Tibial nerve (tissue), 4 donors: ENCODE measurements around the gene KSR2. TPM values are rescaled to one million over a fixed set of nuclear protein-coding genes. Genes with fewer than 3 reads are reported as not detected.

ENCODE experiments used
- DNase-seq, 2 donors: peaks; one replicate each; pipeline ENCODE4 v3.0.0-alpha.2; 2019; ENCODE audit warnings: low spot score in 2 of 2
- H3K27ac ChIP-seq, 4 donors: fragments of 200-600 bp; sonication (generic) in 3 of 4; one replicate each; pipeline ENCODE4 v1.5.1; 2017 to 2019; ENCODE audit warnings: mild to moderate bottlenecking in 1 of 4
- H3K27me3 ChIP-seq, 2 donors: fragments of 200-600 bp; sonication (generic) in 1 of 2; one replicate each; pipeline versions ENCODE4 v1.5.1 to v1.6.0; 2017 to 2019
- H3K36me3 ChIP-seq, 3 donors: fragments of 200-600 bp; sonication (generic); one replicate each; pipeline ENCODE4 v1.5.1; 2018 to 2019
- H3K4me1 ChIP-seq, 4 donors: fragments of 200-600 bp; sonication (generic) in 3 of 4; one replicate each; pipeline ENCODE4 v1.5.1; 2017 to 2019
- H3K4me3 ChIP-seq, 4 donors: fragments of 200-600 bp; sonication (generic) in 3 of 4; one replicate each; pipeline ENCODE4 v1.5.1; 2017 to 2019; ENCODE audit warnings: mild to moderate bottlenecking in 1 of 4, moderate library complexity in 1 of 4
- H3K9me3 ChIP-seq, 4 donors: fragments of 200-600 bp; sonication (generic) in 3 of 4; one replicate each; pipeline ENCODE4 v1.5.1; 2017 to 2019
- EP300 ChIP-seq, 2 donors: sonication (generic); formaldehyde crosslinking; IDR thresholded peaks; one replicate each; pipeline ENCODE4 v1.6.1; 2017; ENCODE audit warnings: antibody characterized with exemption in 2 of 2, mild to moderate bottlenecking in 1 of 2
- POLR2A ChIP-seq, 2 donors: fragments of 450-650 bp; IDR thresholded peaks; one replicate each; pipeline ENCODE4 v1.6.1; 2017; ENCODE audit warnings: antibody characterized with exemption in 2 of 2, mild to moderate bottlenecking in 2 of 2, moderate library complexity in 2 of 2
- WGBS, 2 donors: methylation state at CpG; one replicate each; pipeline ENCODE4 v1.1.5; 2018; 5-methylcytosine and 5-hydroxymethylcytosine counted together
- total RNA-seq, 4 donors: library from RNA; depleted of rRNA; stranded (reverse); fragments of >200 nt; gene quantifications; one replicate each; pipeline ENCODE4 v1.1.0, GENCODE V29; 2016
- TF ChIP-seq, protein P1 (sequence below), 5 experiments: fragments of 200-600 bp in 3 of 5; fragments of 450-650 bp in 2 of 5; sonication (generic) in 3 of 5; IDR thresholded peaks; one replicate each; pipeline ENCODE4 v1.5.1; 2016 to 2019; ENCODE audit warnings: antibody characterized with exemption in 5 of 5, mild to moderate bottlenecking in 3 of 5, moderate library complexity in 2 of 5

The KSR2 gene
- total RNA-seq, 4 donors from 2014 or later, result under 0.01 TPM; not detected in 3

DNA sequence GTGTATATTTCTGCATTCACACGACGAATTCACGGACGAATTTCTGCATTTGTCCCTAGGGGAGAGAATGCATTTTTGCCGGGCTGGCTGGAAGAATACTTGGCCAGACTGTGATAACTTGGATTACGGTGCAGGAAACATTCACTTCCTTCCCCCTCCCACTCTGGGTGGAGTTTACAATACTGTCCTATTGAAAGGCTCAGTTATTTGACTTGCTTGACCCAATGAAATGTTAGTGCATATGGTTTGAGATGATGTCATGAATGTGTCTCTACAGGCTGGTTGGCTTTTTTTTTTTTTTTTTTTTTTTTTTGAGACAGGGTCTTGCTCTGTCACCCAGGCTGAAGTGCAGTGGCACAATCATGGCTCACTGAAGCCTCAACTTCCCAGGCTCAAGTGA is 516.7 kb downstream of the KSR2 start:
- DNase-seq, result no peak
- no peak overlapping the region for H3K27ac ChIP-seq
- H3K9me3 ChIP-seq, result peaks cover 0 to 22% (median 0%) of the 10 kb centered on the region in 4 donors
- WGBS, 2 donors, result 42 to 56% methylated on average over 6 of the region's 6 CpGs
- H3K4me1 ChIP-seq, result no peaks in the 10 kb centered on the region
- TF ChIP-seq POLR2A (IDR thresholded peaks at IDR 0.05), result no peak
- TF ChIP-seq, protein P1, sequence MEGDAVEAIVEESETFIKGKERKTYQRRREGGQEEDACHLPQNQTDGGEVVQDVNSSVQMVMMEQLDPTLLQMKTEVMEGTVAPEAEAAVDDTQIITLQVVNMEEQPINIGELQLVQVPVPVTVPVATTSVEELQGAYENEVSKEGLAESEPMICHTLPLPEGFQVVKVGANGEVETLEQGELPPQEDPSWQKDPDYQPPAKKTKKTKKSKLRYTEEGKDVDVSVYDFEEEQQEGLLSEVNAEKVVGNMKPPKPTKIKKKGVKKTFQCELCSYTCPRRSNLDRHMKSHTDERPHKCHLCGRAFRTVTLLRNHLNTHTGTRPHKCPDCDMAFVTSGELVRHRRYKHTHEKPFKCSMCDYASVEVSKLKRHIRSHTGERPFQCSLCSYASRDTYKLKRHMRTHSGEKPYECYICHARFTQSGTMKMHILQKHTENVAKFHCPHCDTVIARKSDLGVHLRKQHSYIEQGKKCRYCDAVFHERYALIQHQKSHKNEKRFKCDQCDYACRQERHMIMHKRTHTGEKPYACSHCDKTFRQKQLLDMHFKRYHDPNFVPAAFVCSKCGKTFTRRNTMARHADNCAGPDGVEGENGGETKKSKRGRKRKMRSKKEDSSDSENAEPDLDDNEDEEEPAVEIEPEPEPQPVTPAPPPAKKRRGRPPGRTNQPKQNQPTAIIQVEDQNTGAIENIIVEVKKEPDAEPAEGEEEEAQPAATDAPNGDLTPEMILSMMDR (IDR thresholded peaks at IDR 0.05), result no peak
- TF ChIP-seq EP300 (IDR thresholded peaks at IDR 0.05), result no peak
- H3K4me3 ChIP-seq, result no peak overlapping the region
- no peaks in the 10 kb centered on the region for H3K27me3 ChIP-seq
- no peaks in the 10 kb centered on the region for H3K36me3 ChIP-seq

DNA sequence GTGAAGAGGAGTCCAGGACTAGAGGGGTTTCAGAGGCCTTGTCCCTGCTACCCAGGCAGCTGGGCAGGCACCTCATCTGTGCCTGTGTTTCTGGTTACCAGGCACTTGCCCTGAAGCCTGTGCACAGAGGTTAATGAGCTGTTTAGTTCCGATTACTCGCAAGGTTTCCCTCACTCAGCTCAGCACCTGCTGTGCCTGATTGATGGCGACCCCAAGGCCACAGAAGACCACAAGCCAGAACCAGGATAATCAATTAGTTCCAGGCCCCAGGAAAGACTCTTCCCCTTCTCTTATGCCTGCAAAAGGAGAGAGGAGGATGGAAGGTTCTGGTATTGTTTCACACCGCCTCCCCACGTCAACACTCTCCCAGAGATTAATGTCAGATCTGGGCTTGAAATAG is 518.6 kb downstream of the KSR2 start:
- H3K4me1 ChIP-seq, result no peaks in the 10 kb centered on the region
- H3K4me3 ChIP-seq, result no peak overlapping the region
- H3K27ac ChIP-seq, result no peak overlapping the region
- 40 to 55% methylated on average over 5 of the region's 5 CpGs for WGBS, 2 donors
- no peaks in the 10 kb centered on the region for H3K36me3 ChIP-seq
- peaks cover 0 to 19% (median 0%) of the 10 kb centered on the region in 4 donors for H3K9me3 ChIP-seq
- no peaks in the 10 kb centered on the region for H3K27me3 ChIP-seq
- DNase-seq, result no peak
- TF ChIP-seq, protein P1 (IDR thresholded peaks at IDR 0.05), result no peak
- no peak for TF ChIP-seq EP300 (IDR thresholded peaks at IDR 0.05)
- no peak for TF ChIP-seq POLR2A (IDR thresholded peaks at IDR 0.05)

DNA sequence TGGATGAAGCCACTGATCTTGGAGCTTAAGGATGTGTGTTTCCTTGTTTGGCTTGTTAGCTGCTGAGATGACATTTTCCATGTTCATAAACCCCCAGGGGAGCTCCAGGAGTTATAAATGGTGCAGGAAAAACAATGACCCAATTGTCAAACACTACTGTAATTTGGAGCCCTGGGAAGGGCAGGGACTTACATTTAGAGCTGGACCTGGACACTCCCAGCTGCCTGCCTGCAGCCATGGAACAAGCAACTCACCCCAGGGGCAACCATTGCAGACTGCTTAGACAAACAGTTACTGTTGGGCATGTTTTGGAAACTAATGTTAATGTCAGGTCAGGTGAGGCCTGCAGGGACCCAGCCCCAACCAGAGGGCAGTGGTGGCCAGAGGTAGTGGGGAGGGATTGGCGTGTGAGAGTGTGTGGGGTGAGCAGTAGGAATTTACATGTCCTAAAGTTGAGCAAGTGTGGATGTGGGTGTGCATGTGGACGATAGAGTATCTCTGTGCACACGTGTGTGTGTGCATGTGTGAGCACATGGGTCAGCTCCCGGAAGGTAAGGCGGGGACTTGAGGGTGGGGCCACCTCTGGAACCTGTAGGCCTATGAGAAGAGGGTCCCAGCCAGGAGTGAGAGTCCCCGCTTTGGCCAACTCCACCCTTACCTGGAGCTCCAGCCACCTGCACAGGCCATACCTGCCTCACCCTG is 521.0 kb downstream of the KSR2 start:
- Histone ChIP-seq H3K27ac (no peak overlapping the region), H3K9me3 (peaks cover 0 to 12% (median 0%) of the 10 kb centered on the region in 4 donors), H3K36me3 (no peaks in the 10 kb centered on the region), H3K4me1 (no peaks in the 10 kb centered on the region), H3K27me3 (no peaks in the 10 kb centered on the region), H3K4me3 (no peak overlapping the region)
- 70 to 71% methylated on average over 6 of the region's 6 CpGs for WGBS, 2 donors
- DNase-seq, result no peak
- TF ChIP-seq, protein P1 (IDR thresholded peaks at IDR 0.05), result no peak
- no peak for TF ChIP-seq POLR2A (IDR thresholded peaks at IDR 0.05)
- TF ChIP-seq EP300 (IDR thresholded peaks at IDR 0.05), result no peak

DNA sequence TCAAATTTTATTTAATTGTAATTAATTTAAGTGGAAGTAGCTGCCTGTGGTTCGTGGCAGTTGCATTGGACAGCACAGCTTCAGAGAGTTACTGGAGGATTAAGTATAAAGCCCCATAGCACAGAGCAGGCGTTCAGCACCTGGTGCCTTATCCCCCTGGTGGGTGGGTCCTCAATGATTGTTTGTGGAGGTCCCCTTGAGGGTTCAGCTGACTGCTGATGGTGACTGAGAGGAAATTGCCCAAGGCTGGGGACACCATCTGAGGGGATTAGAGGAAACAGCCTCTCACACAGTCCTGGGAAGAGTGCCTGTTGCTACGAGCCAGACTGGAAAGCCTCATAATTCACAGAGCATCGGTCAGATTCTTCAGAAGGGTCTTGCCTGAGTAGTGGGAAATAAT is 524.0 kb downstream of the KSR2 start:
- Histone ChIP-seq H3K4me1 (no peaks in the 10 kb centered on the region), H3K36me3 (no peaks in the 10 kb centered on the region), H3K27ac (no peak overlapping the region), H3K4me3 (no peak overlapping the region), H3K27me3 (no peaks in the 10 kb centered on the region), H3K9me3 (peaks cover 0 to 8% (median 0%) of the 10 kb centered on the region in 4 donors)
- TF ChIP-seq EP300 (IDR thresholded peaks at IDR 0.05), result no peak
- TF ChIP-seq, protein P1 (IDR thresholded peaks at IDR 0.05), result no peak
- no peak for TF ChIP-seq POLR2A (IDR thresholded peaks at IDR 0.05)
- no peak for DNase-seq
- 24 to 29% methylated on average over 4 of the region's 4 CpGs for WGBS, 2 donors

DNA sequence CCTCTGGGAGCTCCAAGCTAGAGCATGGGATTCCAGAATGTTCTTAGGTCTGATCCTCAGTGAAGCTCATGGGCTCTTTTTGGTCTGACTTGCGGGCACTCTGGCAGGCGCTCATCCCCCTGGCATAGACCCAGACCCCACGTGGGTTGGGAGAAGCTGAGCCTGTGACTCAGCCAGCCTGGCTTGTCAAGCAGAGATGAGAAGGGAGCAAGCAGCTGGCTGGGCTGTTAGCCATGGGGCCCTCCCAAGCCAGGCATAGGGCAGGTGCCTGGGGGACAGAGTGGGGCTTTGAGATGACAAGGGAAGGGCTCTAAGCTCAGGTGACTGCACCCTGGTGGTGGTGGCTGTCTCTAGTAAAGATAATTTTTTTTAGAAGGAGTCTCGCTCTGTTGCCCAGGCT is 527.0 kb downstream of the KSR2 start:
- no peaks in the 10 kb centered on the region for H3K27me3 ChIP-seq
- no peaks in the 10 kb centered on the region for H3K9me3 ChIP-seq
- no peaks in the 10 kb centered on the region for H3K4me1 ChIP-seq
- no peak overlapping the region for H3K4me3 ChIP-seq
- TF ChIP-seq, protein P1 (IDR thresholded peaks at IDR 0.05), result no peak
- no peak for TF ChIP-seq EP300 (IDR thresholded peaks at IDR 0.05)
- no peaks in the 10 kb centered on the region for H3K36me3 ChIP-seq
- DNase-seq, result no peak
- WGBS, 2 donors, result 65 to 67% methylated on average over 4 of the region's 4 CpGs
- no peak overlapping the region for H3K27ac ChIP-seq
